Panc1 (cell line): Measurements from ENCODE around the gene JAM2.

ENCODE experiments used
- POLR2AphosphoS5 ChIP-seq: IDR thresholded peaks from 2 replicates; pipeline ENCODE4 v1.6.1; 2012; ENCODE audit warnings: mild to moderate bottlenecking, low read depth, low read length, moderate library complexity
- TF ChIP-seq, protein P1 (sequence below): fragments of 450-650 bp; IDR thresholded peaks from 2 replicates; pipeline ENCODE4 v1.5.1; 2017; ENCODE audit warnings: mild to moderate bottlenecking

DNA sequence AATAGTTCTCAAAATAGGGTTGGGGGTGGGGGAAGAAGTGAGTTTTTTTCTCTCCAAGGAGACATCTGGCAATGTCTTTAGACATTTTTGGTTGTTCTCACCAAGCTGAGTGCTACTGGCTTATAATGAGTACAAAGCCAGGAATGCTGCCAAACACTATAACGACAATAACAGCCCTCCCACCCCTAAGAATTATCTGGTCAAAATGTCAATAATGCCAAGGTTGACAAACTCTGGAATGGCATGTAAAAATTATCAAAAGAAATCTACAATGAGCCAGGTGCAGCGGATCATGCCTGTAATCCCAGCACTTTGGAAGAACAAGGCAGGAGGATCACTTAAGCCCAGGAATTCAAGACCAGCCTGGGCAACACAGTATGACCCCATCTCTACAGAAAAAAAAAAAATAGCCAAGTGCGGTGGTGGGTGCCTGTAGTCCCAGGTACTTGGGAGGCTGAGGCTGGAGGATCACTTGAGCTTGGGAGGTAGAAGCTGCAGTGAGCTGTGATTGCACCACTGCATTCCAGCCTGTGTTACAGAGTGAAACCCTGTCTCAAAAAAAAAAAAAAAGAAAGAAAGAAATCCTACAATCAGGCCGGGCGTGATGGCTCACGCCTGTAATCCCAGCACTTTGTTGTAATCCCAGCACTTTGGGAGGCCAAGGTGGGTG, 93.2 kb downstream of the JAM2 start:
- TF ChIP-seq, protein P1, sequence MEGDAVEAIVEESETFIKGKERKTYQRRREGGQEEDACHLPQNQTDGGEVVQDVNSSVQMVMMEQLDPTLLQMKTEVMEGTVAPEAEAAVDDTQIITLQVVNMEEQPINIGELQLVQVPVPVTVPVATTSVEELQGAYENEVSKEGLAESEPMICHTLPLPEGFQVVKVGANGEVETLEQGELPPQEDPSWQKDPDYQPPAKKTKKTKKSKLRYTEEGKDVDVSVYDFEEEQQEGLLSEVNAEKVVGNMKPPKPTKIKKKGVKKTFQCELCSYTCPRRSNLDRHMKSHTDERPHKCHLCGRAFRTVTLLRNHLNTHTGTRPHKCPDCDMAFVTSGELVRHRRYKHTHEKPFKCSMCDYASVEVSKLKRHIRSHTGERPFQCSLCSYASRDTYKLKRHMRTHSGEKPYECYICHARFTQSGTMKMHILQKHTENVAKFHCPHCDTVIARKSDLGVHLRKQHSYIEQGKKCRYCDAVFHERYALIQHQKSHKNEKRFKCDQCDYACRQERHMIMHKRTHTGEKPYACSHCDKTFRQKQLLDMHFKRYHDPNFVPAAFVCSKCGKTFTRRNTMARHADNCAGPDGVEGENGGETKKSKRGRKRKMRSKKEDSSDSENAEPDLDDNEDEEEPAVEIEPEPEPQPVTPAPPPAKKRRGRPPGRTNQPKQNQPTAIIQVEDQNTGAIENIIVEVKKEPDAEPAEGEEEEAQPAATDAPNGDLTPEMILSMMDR, result no peak
- no peak for TF ChIP-seq POLR2AphosphoS5
